DMS79 (cell line): ENCODE results near the gene ZNF771.

Experiments
- DNase-seq: peaks from one replicate; lab custom pipeline; 2025; lab: John Stamatoyannopoulos, UW

The ZNF771 gene

GRCh38 chr16:30407102-30407803, at the start of gene ZNF771:
ZNF771 (plus strand) TSS chr16:30407606; CDS start chr16:30408054, 448 bp downstream.
- peak; percentile 71 for DNase-seq

- DNase-seq: no peak
These were observed 49.5 kb upstream of the ZNF771 start for GRCh38 chr16:30357715-30358576.

GRCh38 chr16:30358577-30358936, 48.8 kb upstream of the ZNF771 start:
- no peak for DNase-seq

- DNase-seq: no peak
These were observed 48.2 kb upstream of the ZNF771 start for GRCh38 chr16:30358990-30359870.

GRCh38 chr16:30359871-30360170, 47.6 kb upstream of the ZNF771 start:
- DNase-seq: no peak

GRCh38 chr16:30361180-30361579, 46.2 kb upstream of the ZNF771 start:
- no peak for DNase-seq

- DNase-seq: no peak
These were observed 42.2 kb upstream of the ZNF771 start for GRCh38 chr16:30365200-30365599.

- no peak for DNase-seq
These were observed 40.9 kb upstream of the ZNF771 start for GRCh38 chr16:30366511-30366910.

GRCh38 chr16:30367349-30368009, 39.9 kb upstream of the ZNF771 start:
- DNase-seq: no peak

- no peak for DNase-seq
These were observed 39.1 kb upstream of the ZNF771 start for GRCh38 chr16:30368122-30368791.

- no peak for DNase-seq
These were observed 38.7 kb upstream of the ZNF771 start for GRCh38 chr16:30368792-30369090.

- no peak for DNase-seq
These were observed 38.1 kb upstream of the ZNF771 start for GRCh38 chr16:30369091-30369937.

GRCh38 chr16:30369938-30370455, 37.4 kb upstream of the ZNF771 start:
- DNase-seq: no peak

GRCh38 chr16:30370456-30371247, 36.8 kb upstream of the ZNF771 start, which contains the start of gene TBC1D10B:
TBC1D10B (minus strand) TSS chr16:30370494; CDS start chr16:30370183, 311 bp downstream.
- DNase-seq: peak; percentile 100

GRCh38 chr16:30371248-30371816, 36.1 kb upstream of the ZNF771 start:
- no peak for DNase-seq

- DNase-seq: no peak
These were observed 35.2 kb upstream of the ZNF771 start for GRCh38 chr16:30372038-30372712.

GRCh38 chr16:30372725-30373124, 34.7 kb upstream of the ZNF771 start:
- no peak for DNase-seq

- no peak for DNase-seq
These were observed 32.9 kb upstream of the ZNF771 start, which contains the start of gene MYL11 for GRCh38 chr16:30374538-30374937. MYL11 (plus strand) TSS chr16:30374802; CDS start chr16:30374858, 56 bp downstream.
